ENCODE measurements around the gene TNFSF13. TPM values are rescaled to one million over a fixed set of nuclear protein-coding genes. Genes with fewer than 3 reads are reported as not detected.

TNFSF13 gene
- total and polyA plus RNA-seq, 11 donors, result 3.7 to 43.0 (median 6.5) TPM

GRCh38 chr17:7538050-7538449 lies 20.5 kb upstream of the TNFSF13 start:
- H3K27me3 ChIP-seq, result no peaks in the 10 kb centered on the region
- no peak overlapping the region for H3K27ac ChIP-seq
- 56 to 89% (median 75%) methylated on average over 3 of the region's 3 CpGs for WGBS, 4 donors
- peaks cover 0 to 11% (median 4%) of the 10 kb centered on the region in 12 donors for H3K9me3 ChIP-seq
- H3K4me1 ChIP-seq, result no peaks in the 10 kb centered on the region
- no peak for ATAC-seq
- TF ChIP-seq CTCF (IDR thresholded peaks at IDR 0.05) (no peak), POLR2A (IDR thresholded peaks at IDR 0.05) (no peak)
- H3K36me3 ChIP-seq, result no peaks in the 10 kb centered on the region
- DNase-seq, result no peak
- no peak overlapping the region for H3K4me3 ChIP-seq
- intact Hi-C loops (cut with DNase I), result no loop called here

GRCh38 chr17:7538891-7539545 lies 19.5 kb upstream of the TNFSF13 start:
- Histone ChIP-seq H3K4me3 (no peak overlapping the region), H3K4me1 (peaks cover 0 to 3% (median 0%) of the 10 kb centered on the region in 12 donors), H3K36me3 (no peaks in the 10 kb centered on the region), H3K27me3 (no peaks in the 10 kb centered on the region), H3K27ac (no peak overlapping the region), H3K9me3 (peaks cover 0 to 11% (median 4%) of the 10 kb centered on the region in 12 donors)
- TF ChIP-seq CTCF (IDR thresholded peaks at IDR 0.05), result no peak
- no peak for TF ChIP-seq POLR2A (IDR thresholded peaks at IDR 0.05)
- DNase-seq (no peak), ATAC-seq (no peak)
- intact Hi-C loops (cut with DNase I), result no loop called here
- WGBS, 4 donors, result 64 to 79% (median 74%) methylated on average over 11 of the region's 11 CpGs

GRCh38 chr17:7541074-7541621 lies 17.4 kb upstream of the TNFSF13 start:
- TF ChIP-seq CTCF (IDR thresholded peaks at IDR 0.05) (no peak), POLR2A (IDR thresholded peaks at IDR 0.05) (no peak)
- 92 to 96% (median 94%) methylated on average over 5 to 9 of the region's 9 CpGs for WGBS, 4 donors
- Histone ChIP-seq H3K9me3 (peaks cover 0 to 11% (median 4%) of the 10 kb centered on the region in 12 donors), H3K27ac (no peak overlapping the region), H3K27me3 (no peaks in the 10 kb centered on the region), H3K36me3 (no peaks in the 10 kb centered on the region), H3K4me1 (peaks cover 0 to 15% (median 6%) of the 10 kb centered on the region in 12 donors), H3K4me3 (no peak overlapping the region)
- intact Hi-C loops (cut with DNase I), result no loop called here
- DNase-seq (no peak), ATAC-seq (no peak)

- ATAC-seq (no peak), DNase-seq (no peak)
- no peaks in the 10 kb centered on the region for H3K9me3 ChIP-seq
- H3K4me3 ChIP-seq, result no peak overlapping the region
- H3K36me3 ChIP-seq, result no peaks in the 10 kb centered on the region
- peak overlapping the region in 7 of 12 donors; percentile 5 to 44 (median 29) for H3K27ac ChIP-seq
- 60 to 70% (median 63%) methylated on average over 6 of the region's 6 CpGs for WGBS, 4 donors
- H3K27me3 ChIP-seq, result no peaks in the 10 kb centered on the region
- intact Hi-C loops (cut with DNase I), result no loop called here
- TF ChIP-seq CTCF (IDR thresholded peaks at IDR 0.05) (no peak), POLR2A (IDR thresholded peaks at IDR 0.05) (no peak)
- H3K4me1 ChIP-seq, result peaks cover 0 to 34% (median 14%) of the 10 kb centered on the region in 12 donors
Observed at GRCh38 chr17:7544911-7545310, 13.6 kb upstream of the TNFSF13 start.

Measured in heart left ventricle (tissue), 16 donors.